Activated CD4-positive, alpha-beta T cell treated with anti-CD3 and anti-CD28 coated beads, Interleukin-10, Interleukin-2, amounts not matched to agents 100 ng/mL and 50 ng/mL, durations not matched to agents 16 hours and 8 hours (primary cell): ENCODE data around the gene PTPRD.

ENCODE experiments used
- DNase-seq: peaks from one replicate; pipeline ENCODE4 v3.0.0-alpha.2; 2020

PTPRD gene

GRCh38 chr9:9730174-9730573 is 882.6 kb downstream of the PTPRD start:
- no peak for DNase-seq

- DNase-seq: no peak
These were observed 883.7 kb downstream of the PTPRD start for GRCh38 chr9:9729082-9729481.

GRCh38 chr9:9719373-9720112 is 893.3 kb downstream of the PTPRD start:
- no peak for DNase-seq

GRCh38 chr9:9718691-9719090 is 894.1 kb downstream of the PTPRD start:
- DNase-seq: no peak

GRCh38 chr9:9679433-9679832 is 933.4 kb downstream of the PTPRD start:
- DNase-seq: no peak

GRCh38 chr9:9674461-9674860 is 938.3 kb downstream of the PTPRD start:
- no peak for DNase-seq

GRCh38 chr9:9670454-9670853 is 942.3 kb downstream of the PTPRD start:
- DNase-seq: no peak

GRCh38 chr9:9645006-9645405 is 967.8 kb downstream of the PTPRD start:
- DNase-seq: no peak

GRCh38 chr9:9631284-9631683 is 981.5 kb downstream of the PTPRD start:
- DNase-seq: no peak

GRCh38 chr9:9625248-9625647 is 987.6 kb downstream of the PTPRD start:
- no peak for DNase-seq

- no peak for DNase-seq
These were observed 989.3 kb downstream of the PTPRD start for GRCh38 chr9:9623506-9623905.

- no peak for DNase-seq
These were observed 991.4 kb downstream of the PTPRD start for GRCh38 chr9:9621355-9621940.

GRCh38 chr9:9620736-9621135 is 992.1 kb downstream of the PTPRD start:
- DNase-seq: no peak

- no peak for DNase-seq
These were observed 997.7 kb downstream of the PTPRD start for GRCh38 chr9:9615086-9615485.

GRCh38 chr9:9614607-9615006 is 998.2 kb downstream of the PTPRD start:
- no peak for DNase-seq

- DNase-seq: no peak
These were observed 1000.0 kb downstream of the PTPRD start for GRCh38 chr9:9612755-9613154.

GRCh38 chr9:9612270-9612669 is 1000.5 kb downstream of the PTPRD start:
- no peak for DNase-seq

- no peak for DNase-seq
These were observed 1007.1 kb downstream of the PTPRD start for GRCh38 chr9:9605681-9606080.

- no peak for DNase-seq
These were observed 1009.5 kb downstream of the PTPRD start for GRCh38 chr9:9603345-9603744.

GRCh38 chr9:9598723-9599122 is 1014.1 kb downstream of the PTPRD start:
- DNase-seq: no peak

GRCh38 chr9:9592104-9592503 is 1020.7 kb downstream of the PTPRD start:
- no peak for DNase-seq

- DNase-seq: no peak
These were observed 1026.9 kb downstream of the PTPRD start for GRCh38 chr9:9585920-9586319.

- DNase-seq: no peak
These were observed 1038.7 kb downstream of the PTPRD start for GRCh38 chr9:9574080-9574479.

GRCh38 chr9:9565700-9566099 is 1047.1 kb downstream of the PTPRD start:
- no peak for DNase-seq

GRCh38 chr9:9563817-9564216 is 1049.0 kb downstream of the PTPRD start:
- no peak for DNase-seq
